Activated naive CD8-positive, alpha-beta T cell (primary cell): ENCODE measurements around the gene AHRR.

Source experiments
- H3K27ac Mint-ChIP-seq: one replicate; pipeline ENCODE4 v1.8.0; 2021; ENCODE audit warnings: mixed read lengths
- H3K27me3 Mint-ChIP-seq: one replicate; pipeline ENCODE4 v1.8.0; 2021; ENCODE audit warnings: mixed read lengths
- H3K36me3 Mint-ChIP-seq: one replicate; pipeline ENCODE4 v1.8.0; 2021; ENCODE audit warnings: mixed read lengths
- H3K4me1 Mint-ChIP-seq: one replicate; pipeline ENCODE4 v1.8.0; 2021; ENCODE audit warnings: low read depth, mixed read lengths
- H3K4me3 Mint-ChIP-seq: one replicate; pipeline ENCODE4 v1.8.0; 2021; ENCODE audit warnings: mild to moderate bottlenecking, mixed read lengths
- H3K9me3 Mint-ChIP-seq: one replicate; pipeline ENCODE4 v1.8.0; 2021; ENCODE audit warnings: low read depth, mixed read lengths

AHRR gene

GRCh38 chr5:370959-371810, 49.7 kb downstream of the AHRR start:
- Mint-ChIP-seq H3K9me3 (no peaks in the 10 kb centered on the region), H3K36me3 (peaks cover 15% of the 10 kb centered on the region), H3K4me3 (peak overlapping the region; percentile 47), H3K4me1 (peaks cover 44% of the 10 kb centered on the region), H3K27ac (peak overlapping the region; percentile 92), H3K27me3 (no peaks in the 10 kb centered on the region)

- peaks cover 10% of the 10 kb centered on the region for H3K36me3 Mint-ChIP-seq
- H3K9me3 Mint-ChIP-seq: no peaks in the 10 kb centered on the region
- peak overlapping the region; percentile 92 for H3K27ac Mint-ChIP-seq
- peaks cover 50% of the 10 kb centered on the region for H3K4me1 Mint-ChIP-seq
- H3K27me3 Mint-ChIP-seq: no peaks in the 10 kb centered on the region
- H3K4me3 Mint-ChIP-seq: peak overlapping the region; percentile 70
Observed at GRCh38 chr5:371811-372555, 50.5 kb downstream of the AHRR start.

GRCh38 chr5:372556-372995, 51.1 kb downstream of the AHRR start:
- H3K9me3 Mint-ChIP-seq: no peaks in the 10 kb centered on the region
- peaks cover 8% of the 10 kb centered on the region for H3K36me3 Mint-ChIP-seq
- no peaks in the 10 kb centered on the region for H3K27me3 Mint-ChIP-seq
- H3K4me1 Mint-ChIP-seq: peaks cover 52% of the 10 kb centered on the region
- peak overlapping the region; percentile 92 for H3K27ac Mint-ChIP-seq
- peak overlapping the region; percentile 70 for H3K4me3 Mint-ChIP-seq

GRCh38 chr5:372996-373709, 51.6 kb downstream of the AHRR start:
- Mint-ChIP-seq H3K27me3 (no peaks in the 10 kb centered on the region), H3K9me3 (no peaks in the 10 kb centered on the region), H3K4me1 (peaks cover 57% of the 10 kb centered on the region), H3K4me3 (peak overlapping the region; percentile 38), H3K27ac (peak overlapping the region; percentile 92), H3K36me3 (peaks cover 8% of the 10 kb centered on the region)

- Mint-ChIP-seq H3K4me1 (peaks cover 57% of the 10 kb centered on the region), H3K27me3 (no peaks in the 10 kb centered on the region), H3K9me3 (no peaks in the 10 kb centered on the region), H3K27ac (peak overlapping the region; percentile 99), H3K4me3 (peak overlapping the region; percentile 85), H3K36me3 (peaks cover 5% of the 10 kb centered on the region)
Observed at GRCh38 chr5:373710-374602, 52.4 kb downstream of the AHRR start.

- Mint-ChIP-seq H3K9me3 (no peaks in the 10 kb centered on the region), H3K36me3 (peaks cover 4% of the 10 kb centered on the region), H3K4me1 (peaks cover 57% of the 10 kb centered on the region), H3K27me3 (no peaks in the 10 kb centered on the region), H3K27ac (peak overlapping the region; percentile 99), H3K4me3 (peak overlapping the region; percentile 85)
Observed at GRCh38 chr5:374631-375335, 53.3 kb downstream of the AHRR start.

- H3K36me3 Mint-ChIP-seq: peaks cover 4% of the 10 kb centered on the region
- no peaks in the 10 kb centered on the region for H3K27me3 Mint-ChIP-seq
- H3K4me3 Mint-ChIP-seq: no peak overlapping the region
- H3K4me1 Mint-ChIP-seq: peaks cover 63% of the 10 kb centered on the region
- no peaks in the 10 kb centered on the region for H3K9me3 Mint-ChIP-seq
- H3K27ac Mint-ChIP-seq: peak overlapping the region; percentile 99
Observed at GRCh38 chr5:375336-375920, 53.9 kb downstream of the AHRR start.

- H3K9me3 Mint-ChIP-seq: no peaks in the 10 kb centered on the region
- H3K27ac Mint-ChIP-seq: peak overlapping the region; percentile 99
- peak overlapping the region; percentile 3 for H3K4me3 Mint-ChIP-seq
- no peaks in the 10 kb centered on the region for H3K27me3 Mint-ChIP-seq
- H3K36me3 Mint-ChIP-seq: peaks cover 6% of the 10 kb centered on the region
- peaks cover 70% of the 10 kb centered on the region for H3K4me1 Mint-ChIP-seq
Observed at GRCh38 chr5:375921-376798, 54.6 kb downstream of the AHRR start.

GRCh38 chr5:376799-377325, 55.3 kb downstream of the AHRR start:
- Mint-ChIP-seq H3K4me3 (no peak overlapping the region), H3K4me1 (peaks cover 70% of the 10 kb centered on the region), H3K27ac (peak overlapping the region; percentile 99), H3K9me3 (peaks cover 2% of the 10 kb centered on the region), H3K36me3 (peaks cover 9% of the 10 kb centered on the region), H3K27me3 (no peaks in the 10 kb centered on the region)

- Mint-ChIP-seq H3K27ac (peak overlapping the region; percentile 99), H3K27me3 (no peaks in the 10 kb centered on the region), H3K4me1 (peaks cover 72% of the 10 kb centered on the region), H3K36me3 (peaks cover 13% of the 10 kb centered on the region), H3K4me3 (peak overlapping the region; percentile 78), H3K9me3 (peaks cover 8% of the 10 kb centered on the region)
Observed at GRCh38 chr5:377326-377981, 55.9 kb downstream of the AHRR start.

GRCh38 chr5:378301-378891, 56.9 kb downstream of the AHRR start:
- H3K27me3 Mint-ChIP-seq: no peaks in the 10 kb centered on the region
- peak overlapping the region; percentile 78 for H3K4me3 Mint-ChIP-seq
- H3K4me1 Mint-ChIP-seq: peaks cover 74% of the 10 kb centered on the region
- H3K9me3 Mint-ChIP-seq: peaks cover 10% of the 10 kb centered on the region
- H3K27ac Mint-ChIP-seq: peak overlapping the region; percentile 99
- H3K36me3 Mint-ChIP-seq: peaks cover 13% of the 10 kb centered on the region
